SU-DHL-6 (cell line): ENCODE measurements around the gene FXYD3.

Experiments used
- CTCF ChIP-seq: fragments of 200-600 bp; sonication (generic); IDR thresholded peaks from one replicate; pipeline ENCODE4 v1.5.1; 2017; ENCODE audit warnings: antibody characterized with exemption, mild to moderate bottlenecking, low read length, moderate library complexity; ENCODE audit not compliant: insufficient read depth, poor library complexity, severe bottlenecking
- EZH2phosphoT487 ChIP-seq: fragments of 200-600 bp; sonication (generic), shearing (Covaris generic); conservative IDR thresholded peaks from 2 replicates; pipeline ENCODE4 v1.6.1; 2018; ENCODE audit warnings: mild to moderate bottlenecking, antibody characterized with exemption, low read length, moderate library complexity, mixed read lengths

GRCh38 chr19:35119578-35120155 is 4.0 kb downstream of the FXYD3 start:
- TF ChIP-seq CTCF, result no peak
- no peak for TF ChIP-seq EZH2phosphoT487
